Tibial nerve (tissue), 4 donors: ENCODE results near the gene ACSL1. TPM values are rescaled to one million over a fixed set of nuclear protein-coding genes. Genes with fewer than 3 reads are reported as not detected.

Experiments
- small RNA-seq: library from RNA; depleted of rRNA; stranded (forward); fragments of <200 nt; gene quantifications from one replicate; pipeline ENCODE3, GENCODE V24; 2016
- total RNA-seq, 4 donors: library from RNA; depleted of rRNA; stranded (reverse); fragments of >200 nt; gene quantifications; one replicate each; pipeline ENCODE4 v1.1.0, GENCODE V29; 2016

ACSL1 gene
- total RNA-seq, 4 donors from 2014 or later: 112 to 384 (median 211) TPM

Small RNAs within 50 kb of the gene (small RNA-seq; reads per million reads assigned to genes)
- not detected for gene MIR3945

Other genes starting within 250 kb of the ACSL1 start
- gene CASP3, start 176.5 kb downstream of the ACSL1 start, total RNA-seq: 10 to 100 TPM in 1 of 4 donors, 1 to 10 TPM in 3; 7.6 to 17.7 (median 9.7) TPM
- gene PRIMPOL, start 176.2 kb downstream of the ACSL1 start, total RNA-seq: 10 to 100 TPM; 14.7 to 36.7 (median 21.4) TPM
- 1 to 10 TPM; 1.0 to 3.0 (median 1.8) TPM for gene CENPU, start 91.9 kb downstream of the ACSL1 start, total RNA-seq
- not detected for gene HELT, start 192.5 kb upstream of the ACSL1 start, total RNA-seq